HG03378 (cell line): ENCODE data around the gene KIAA1671.
"Not testable (repeated sequence)": the region's sequence is repeated elsewhere in the genome, so short reads cannot be mapped to it uniquely, and the experiment has no call there.

ENCODE experiments used
- ATAC-seq: cut with Tn5 transposase; IDR thresholded peaks from one replicate; pipeline ENCODE4 v1.9.1; 2021; ENCODE audit warnings: mild to moderate bottlenecking, moderate library complexity; ENCODE audit not compliant: unreplicated experiment

KIAA1671 gene

GRCh38 chr22:25212337-25212736 lies 259.8 kb downstream of the KIAA1671 start:
- ATAC-seq: no peak

- no peak for ATAC-seq
Measured at GRCh38 chr22:25213221-25213620, 260.7 kb downstream of the KIAA1671 start.

- no peak for ATAC-seq
Measured at GRCh38 chr22:25216230-25216629, 263.7 kb downstream of the KIAA1671 start.

- no peak for ATAC-seq
Measured at GRCh38 chr22:25219211-25219689, 266.7 kb downstream of the KIAA1671 start, which contains the start of gene CRYBB2. TSS of gene CRYBB2 (plus strand) at chr22:25219639. CDS start at chr22:25221430, 1,791 bp downstream.

DNA sequence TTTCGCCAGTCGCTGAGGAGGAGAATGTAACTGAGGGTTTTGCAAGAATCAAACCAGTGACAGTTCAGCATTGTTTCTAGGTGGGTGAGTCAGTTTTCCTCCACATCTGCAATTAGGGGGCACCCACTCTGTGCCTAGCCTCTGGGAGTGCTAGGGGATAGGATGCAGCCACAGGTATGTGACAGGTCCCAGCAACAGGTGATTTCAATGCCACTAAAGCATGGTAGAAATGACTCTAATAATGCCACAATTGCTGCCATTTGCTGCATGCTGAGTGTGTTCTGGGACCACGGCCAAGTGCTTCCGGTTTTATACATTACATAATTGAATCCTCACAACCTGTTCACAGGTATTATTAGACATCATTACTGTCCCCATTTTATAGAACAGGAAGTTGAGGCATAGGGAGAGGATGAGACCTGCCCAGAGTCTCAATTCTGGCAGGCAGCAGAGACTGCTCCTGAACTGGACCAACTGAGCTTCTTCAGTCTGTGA lies 267.5 kb downstream of the KIAA1671 start:
- ATAC-seq: no peak

DNA sequence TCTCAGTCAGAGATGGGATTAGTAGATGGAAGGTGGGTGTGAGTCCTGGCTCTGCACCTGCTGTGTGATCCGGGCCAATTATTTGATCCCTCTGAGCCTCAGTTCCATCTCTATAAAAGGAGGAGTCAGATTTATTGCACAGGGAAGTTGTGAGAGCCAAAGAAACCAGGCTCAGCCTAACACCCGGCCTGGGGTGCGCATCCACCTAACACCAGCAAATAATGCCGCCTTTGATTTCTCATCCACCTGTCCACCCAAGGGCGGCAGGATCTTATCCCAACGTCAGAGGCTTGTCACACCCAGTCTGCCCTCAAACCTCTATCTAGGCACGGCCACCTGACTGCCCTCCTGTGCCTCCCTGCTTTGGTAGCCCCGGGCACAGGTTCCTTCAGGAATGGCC lies 269.3 kb downstream of the KIAA1671 start:
- ATAC-seq: no peak

GRCh38 chr22:25223269-25223850 lies 270.8 kb downstream of the KIAA1671 start:
- no peak for ATAC-seq

- ATAC-seq: no peak
Measured at GRCh38 chr22:25228822-25229221, 276.3 kb downstream of the KIAA1671 start.

DNA sequence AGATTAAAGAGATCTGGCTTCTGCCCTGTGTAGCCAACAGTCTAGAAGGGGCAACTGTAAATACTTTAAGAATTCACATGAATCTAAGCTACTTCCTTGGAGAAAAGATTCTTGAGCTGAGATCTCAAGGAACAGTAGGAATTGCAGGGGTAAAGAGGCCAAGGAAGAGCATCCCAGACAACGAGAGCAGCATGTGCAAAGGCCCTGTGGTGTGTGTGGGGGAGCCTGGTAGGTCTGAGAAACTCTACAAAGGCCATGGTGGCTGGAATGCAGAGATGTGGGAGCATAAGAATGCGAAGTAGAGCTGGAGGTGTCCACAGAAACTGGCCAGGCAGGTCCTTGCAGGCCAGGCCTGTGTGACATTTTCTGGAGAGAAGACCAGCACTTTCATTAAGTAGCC lies 278.2 kb downstream of the KIAA1671 start:
- ATAC-seq: not testable (repeated sequence)

DNA sequence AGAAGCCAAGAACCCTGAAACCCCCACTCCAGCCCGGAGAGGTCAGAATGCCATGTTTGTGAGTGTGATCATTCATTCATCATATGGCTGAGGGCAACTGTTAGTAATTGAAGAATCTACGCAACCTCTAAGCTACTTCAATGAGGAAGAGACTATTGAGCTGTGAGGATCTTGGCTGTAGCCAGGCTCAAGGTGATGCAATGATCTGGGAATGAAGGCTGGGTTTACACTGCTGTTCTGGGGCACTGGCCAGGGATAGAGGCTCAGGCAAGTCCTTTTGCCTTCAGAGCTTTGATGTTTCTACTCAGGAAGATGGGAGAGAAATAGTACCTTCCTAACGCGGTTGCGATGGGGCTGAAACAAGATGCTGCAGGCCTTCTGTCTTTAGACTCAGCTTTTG lies 279.8 kb downstream of the KIAA1671 start:
- no peak for ATAC-seq

- not testable (repeated sequence) for ATAC-seq
Measured at GRCh38 chr22:25233706-25234105, 281.2 kb downstream of the KIAA1671 start.

- ATAC-seq: no peak
Measured at GRCh38 chr22:25235547-25236290, 283.2 kb downstream of the KIAA1671 start.

DNA sequence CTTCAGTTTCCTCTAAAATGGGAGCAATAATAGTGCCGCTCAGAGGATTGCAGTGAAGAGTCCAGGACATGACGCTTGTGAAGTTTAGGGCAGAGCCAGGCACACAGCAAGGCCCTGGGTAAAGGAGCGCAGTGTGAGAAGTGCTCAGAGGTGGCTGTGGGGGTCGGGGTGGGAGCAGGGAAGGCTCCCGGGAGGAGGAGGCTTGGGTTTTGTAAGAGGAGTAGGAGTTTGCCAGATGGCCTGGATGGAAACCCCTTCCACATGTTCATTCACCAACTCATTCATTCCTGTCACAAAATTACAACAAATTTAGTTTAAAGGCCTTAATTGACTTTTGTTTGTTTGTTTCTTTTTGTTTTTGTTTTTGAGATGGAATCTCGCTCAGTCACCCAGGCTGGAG lies 283.9 kb downstream of the KIAA1671 start:
- no peak for ATAC-seq

- ATAC-seq: no peak
Measured at GRCh38 chr22:25237503-25237902, 285.0 kb downstream of the KIAA1671 start.

DNA sequence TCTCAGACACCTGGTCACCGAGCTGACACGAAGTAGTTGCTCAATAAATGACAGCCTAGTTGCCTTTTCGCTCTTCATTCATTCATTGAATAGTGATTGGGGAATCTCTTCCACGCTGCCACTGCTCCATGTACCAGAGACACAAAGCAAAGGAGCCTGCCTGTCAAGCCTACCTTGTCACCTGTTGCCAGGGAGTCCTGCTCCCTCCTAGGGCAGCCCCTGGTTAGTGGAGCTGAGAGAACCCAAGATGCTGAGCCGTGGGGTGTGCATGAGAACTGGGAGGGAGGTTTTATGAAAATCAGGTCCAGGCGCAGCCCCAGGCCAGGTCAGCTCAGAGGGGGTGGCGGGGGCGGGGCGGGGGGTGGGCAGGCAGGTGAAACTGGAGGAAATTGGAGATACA lies 285.5 kb downstream of the KIAA1671 start:
- ATAC-seq: not testable (repeated sequence)
